SH-SY5Y (cell line): Measurements from ENCODE around the gene BMPR1B.

Experiments used
- GATA2 ChIP-seq: IDR thresholded peaks from 2 replicates; pipeline ENCODE4 v1.6.1; 2011; ENCODE audit warnings: mild to moderate bottlenecking, low read depth, low read length
- GATA3 ChIP-seq: IDR thresholded peaks from 2 replicates; pipeline ENCODE4 v1.6.1; 2011; ENCODE audit warnings: low read depth, mild to moderate bottlenecking, low read length, moderate library complexity

DNA sequence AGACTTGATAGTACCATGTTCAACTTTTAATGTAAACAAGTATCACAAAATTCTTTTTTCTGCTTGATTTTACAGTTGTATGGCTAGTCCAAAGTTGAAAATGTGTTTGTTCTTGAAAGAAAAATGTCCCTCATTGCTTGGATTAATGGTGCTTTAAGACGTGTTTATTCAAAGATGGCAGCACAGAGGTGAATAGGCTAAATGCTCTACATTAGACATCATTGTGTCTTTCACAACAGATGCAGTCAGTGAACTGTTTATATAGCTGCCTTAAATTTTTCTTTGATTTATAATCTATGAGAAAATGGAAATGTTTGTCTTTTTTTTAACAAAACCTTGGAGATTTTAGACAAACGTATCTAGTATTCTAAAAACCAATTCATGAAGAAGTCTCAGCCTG is 137.3 kb downstream of the BMPR1B start:
- TF ChIP-seq GATA2 (no peak), GATA3 (no peak)
